Panc1 (cell line): ENCODE data around the gene COQ8B. TPM values are rescaled to one million over a fixed set of nuclear protein-coding genes. Genes with fewer than 3 reads are reported as not detected.

Source experiments
- ATAC-seq: fragments of 200-7000 bp; cut with Tn5 transposase; 2 replicates; pipeline ENCODE4 v1.9.1; 2020; ENCODE audit warnings: mild to moderate bottlenecking, moderate library complexity
- BruUV-seq: library from RNA; stranded (reverse); fragments of 400-500 nt; replicated peaks from 2 replicates; lab custom pipeline; 2021; lab: Mats Ljungman, UMichigan
- CTCF ChIA-PET: fragments of 300-600 bp; sonication (Branson Sonifier 250); formaldehyde crosslinking; loops from one replicate; lab custom pipeline; 2022; ENCODE audit warnings: antibody characterized with exemption; lab: Charles Lee
- POLR2A ChIA-PET: fragments of 300-600 bp; sonication (Branson Sonifier 250); formaldehyde crosslinking; loops from one replicate; lab custom pipeline; 2022; ENCODE audit warnings: antibody characterized with exemption; lab: Charles Lee
- DNase-seq: peaks from one replicate; pipeline ENCODE4 v3.0.0-alpha.2; 2010; ENCODE audit warnings: low read depth, low spot score
- H3K27ac ChIP-seq: 2 replicates; pipeline ENCODE4 v1.5.1; 2011; ENCODE audit warnings: mild to moderate bottlenecking, low read length, inconsistent platforms
- H3K27me3 ChIP-seq: fragments of 200-500 bp; sonication (Bioruptor generic); 2 replicates; pipeline ENCODE4 v1.6.0; 2014; ENCODE audit warnings: low read length, inconsistent platforms; ENCODE audit not compliant: control insufficient read depth, insufficient read depth
- H3K36me3 ChIP-seq: fragments of 200-500 bp; sonication (Bioruptor generic); 2 replicates; pipeline ENCODE4 v1.5.1; 2014; ENCODE audit warnings: inconsistent platforms, mild to moderate bottlenecking, low read length, moderate library complexity; ENCODE audit not compliant: control insufficient read depth, insufficient read depth
- H3K4me1 ChIP-seq: 2 replicates; pipeline ENCODE4 v1.5.1; 2011; ENCODE audit warnings: inconsistent platforms, mild to moderate bottlenecking, low read length, moderate library complexity; ENCODE audit not compliant: control insufficient read depth, insufficient read depth
- H3K4me3 ChIP-seq, 2 experiments: 2 replicates each; pipeline ENCODE4 v1.5.1; 2011 to 2012; ENCODE audit warnings: low read depth in 2 of 2, low read length in 2 of 2, mild to moderate bottlenecking in 2 of 2, inconsistent platforms in 1 of 2, moderate library complexity in 1 of 2
- H3K9me3 ChIP-seq: fragments of 200-500 bp; sonication (Bioruptor generic); 2 replicates; pipeline ENCODE4 v1.5.1; 2014; ENCODE audit warnings: low read depth, mild to moderate bottlenecking, inconsistent platforms, low read length, moderate library complexity; ENCODE audit not compliant: control insufficient read depth, insufficient read depth
- CTCF ChIP-seq: fragments of 450-650 bp; IDR thresholded peaks from 2 replicates; pipeline ENCODE4 v1.5.1; 2017; ENCODE audit warnings: mild to moderate bottlenecking
- POLR2AphosphoS5 ChIP-seq: IDR thresholded peaks from 2 replicates; pipeline ENCODE4 v1.6.1; 2012; ENCODE audit warnings: mild to moderate bottlenecking, low read depth, low read length, moderate library complexity
- REST ChIP-seq, 2 experiments: IDR thresholded peaks; 2 replicates each; pipeline ENCODE4 v1.6.1; 2011 to 2012; ENCODE audit warnings: low read depth in 2 of 2, control low read depth in 1 of 2, low read length in 1 of 2, mild to moderate bottlenecking in 1 of 2, moderate library complexity in 1 of 2; ENCODE audit not compliant: insufficient read depth in 1 of 2
- SIN3A ChIP-seq: IDR thresholded peaks from 2 replicates; pipeline ENCODE4 v1.6.1; 2012; ENCODE audit warnings: low read depth, mild to moderate bottlenecking, low read length, moderate library complexity, borderline replicate concordance; ENCODE audit not compliant: insufficient read depth
- TCF7L2 ChIP-seq: IDR thresholded peaks from 2 replicates; pipeline ENCODE4 v1.6.1; 2011; ENCODE audit warnings: mild to moderate bottlenecking, low read depth, low read length, inconsistent platforms
- in situ Hi-C: cut with HindIII; loops from 2 replicates; pipeline ENCODE4 v1.10.0; 2016; ENCODE audit warnings: low sequenced_read_pairs, low pct_unique_long_range_greater_than_20kb
- intact Hi-C: fragments of 100-400 bp; cut with micrococcal nuclease; formaldehyde crosslinking; loops from one replicate; pipeline ENCODE4 v1.10.0; 2022; ENCODE audit not compliant: unreplicated experiment
- total RNA-seq: library from RNA; stranded (reverse); gene quantifications from one replicate; pipeline ENCODE4 v1.2.1, GENCODE V29; 2021; ENCODE audit not compliant: unreplicated experiment

Gene COQ8B
- total RNA-seq, 1 experiment from 2014 or later: 15.6 TPM

- no peak overlapping the region for H3K27ac ChIP-seq
- no peaks in the 10 kb centered on the region for H3K9me3 ChIP-seq
- ChIA-PET CTCF (no interaction called here), POLR2A (interaction anchor here (0.6 kb wide), 1 partner anchor 14 kb away, joined by 3 read pairs; no protein-coding TSS in a partner anchor)
- DNase-seq (no peak), ATAC-seq (no peak)
- in situ Hi-C loops: no loop called here
- no TSS peak for BruUV-seq
- H3K27me3 ChIP-seq: no peaks in the 10 kb centered on the region
- H3K36me3 ChIP-seq: peaks cover 14% of the 10 kb centered on the region
- TF ChIP-seq REST (IDR thresholded peaks at IDR 0.05; ENCODE audit: insufficient read depth in 1 of 2, low read depth in 2 of 2, low read length in 1 of 2) (no peak), SIN3A (no peak), POLR2AphosphoS5 (no peak)
- no peak overlapping the region for H3K4me3 ChIP-seq
- no peaks in the 10 kb centered on the region; the same call in 1 of the 2 replicates for H3K4me1 ChIP-seq
- intact Hi-C loops: no loop called here
Measured at GRCh38 chr19:40755791-40756190, 39.1 kb upstream of the COQ8B start.

GRCh38 chr19:40755248-40755624 is 38.5 kb upstream of the COQ8B start:
- intact Hi-C loops: no loop called here
- no peak overlapping the region for H3K27ac ChIP-seq
- in situ Hi-C loops: no loop called here

More at GRCh38 chr19:40755248-40755624, 38.5 kb upstream of the COQ8B start:
- Histone ChIP-seq H3K9me3 (no peaks in the 10 kb centered on the region), H3K4me1 (no peaks in the 10 kb centered on the region; the same call in 1 of the 2 replicates), H3K4me3 (no peak overlapping the region), H3K27me3 (no peaks in the 10 kb centered on the region), H3K36me3 (peaks cover 13% of the 10 kb centered on the region)
- no TSS peak for BruUV-seq
- ATAC-seq (no peak), DNase-seq (no peak)
- POLR2A ChIA-PET: interaction anchor here (0.6 to 0.7 kb wide), 2 partner anchors 15 to 1298 kb away, joined by 3 to 5 read pairs; no protein-coding TSS in a partner anchor
- CTCF ChIA-PET: no interaction called here
- TF ChIP-seq SIN3A (no peak), REST (IDR thresholded peaks at IDR 0.05; ENCODE audit: insufficient read depth in 1 of 2, low read depth in 2 of 2, low read length in 1 of 2) (no peak), CTCF (no peak), POLR2AphosphoS5 (no peak), TCF7L2 (no peak)
